SU-DHL-6 (cell line): ENCODE results near the gene ROR1.

Experiments used
- H2AFZ ChIP-seq: fragments of 200-600 bp; sonication (generic); 2 replicates; pipeline ENCODE4 v1.6.1; 2014; ENCODE audit warnings: low read depth, mild to moderate bottlenecking, moderate library complexity, mixed read lengths, antibody characterized with exemption, low read length; ENCODE audit not compliant: severe bottlenecking
- H3F3A ChIP-seq: fragments of 200-600 bp; shearing (Covaris generic); 2 replicates; pipeline ENCODE4 v1.6.0; 2016; ENCODE audit warnings: antibody characterized with exemption, mild to moderate bottlenecking; ENCODE audit not compliant: insufficient read depth
- H3K27ac ChIP-seq: fragments of 200-600 bp; sonication (generic); 2 replicates; pipeline ENCODE4 v1.5.1; 2016; ENCODE audit warnings: low read depth, mild to moderate bottlenecking, low read length, moderate library complexity, mixed read lengths
- H3K27me3 ChIP-seq: fragments of 200-600 bp; sonication (generic), shearing (Covaris generic); 2 replicates; pipeline ENCODE4 v1.6.0; 2014; ENCODE audit warnings: mild to moderate bottlenecking, low read length
- H3K36me3 ChIP-seq: fragments of 200-600 bp; sonication (generic); 2 replicates; pipeline ENCODE4 v1.6.1; 2014; ENCODE audit warnings: mild to moderate bottlenecking, low read length, mixed read lengths
- H3K4me2 ChIP-seq: fragments of 300-600, 200-600 bp; shearing (Covaris generic), sonication (generic); 2 replicates; pipeline ENCODE4 v1.6.0; 2014; ENCODE audit warnings: low read length, low read depth, mild to moderate bottlenecking; ENCODE audit not compliant: poor library complexity, severe bottlenecking
- H3K4me3 ChIP-seq: fragments of 200-600 bp; sonication (generic); 2 replicates; pipeline ENCODE4 v1.5.1; 2014; ENCODE audit warnings: antibody characterized with exemption, low read length, mild to moderate bottlenecking, mixed read lengths; ENCODE audit not compliant: insufficient read depth, poor library complexity, severe bottlenecking
- H3K79me2 ChIP-seq: fragments of 200-600 bp; sonication (generic); 2 replicates; pipeline ENCODE4 v1.6.1; 2014; ENCODE audit warnings: mild to moderate bottlenecking, low read length, moderate library complexity; ENCODE audit not compliant: insufficient read depth
- H3K9ac ChIP-seq: fragments of 200-600 bp; sonication (generic); 2 replicates; pipeline ENCODE4 v1.7.0; 2014; ENCODE audit warnings: mild to moderate bottlenecking, low read length
- H3K9me2 ChIP-seq: fragments of 200-600 bp; sonication (generic); replicated peaks from 2 replicates; pipeline ENCODE4 v1.6.1; 2014; ENCODE audit warnings: low read length; ENCODE audit not compliant: insufficient read depth
- H3K9me3 ChIP-seq: fragments of 200-600 bp; sonication (generic); 2 replicates; pipeline ENCODE4 v1.6.1; 2014; ENCODE audit warnings: low read length, mixed read lengths; ENCODE audit not compliant: insufficient read depth
- H4K20me1 ChIP-seq: fragments of 200-600 bp; sonication (generic); 2 replicates; pipeline ENCODE4 v1.6.1; 2014; ENCODE audit warnings: low read depth, mild to moderate bottlenecking, antibody characterized with exemption, low read length, moderate library complexity, mixed read lengths
- EZH2phosphoT487 ChIP-seq: fragments of 200-600 bp; sonication (generic), shearing (Covaris generic); conservative IDR thresholded peaks from 2 replicates; pipeline ENCODE4 v1.6.1; 2018; ENCODE audit warnings: mild to moderate bottlenecking, antibody characterized with exemption, low read length, moderate library complexity, mixed read lengths
- TF ChIP-seq, protein P1 (sequence below): fragments of 200-600 bp; sonication (generic); IDR thresholded peaks from one replicate; pipeline ENCODE4 v1.5.1; 2017; ENCODE audit warnings: antibody characterized with exemption, mild to moderate bottlenecking, low read length, moderate library complexity; ENCODE audit not compliant: insufficient read depth, poor library complexity, severe bottlenecking

Gene ROR1

GRCh38 chr1:63916485-63917360, 142.9 kb downstream of the ROR1 start:
- Histone ChIP-seq H4K20me1 (no peaks in the 10 kb centered on the region), H3K79me2 (no peaks in the 10 kb centered on the region), H3K9ac (no peak overlapping the region), H3K4me2 (no peak overlapping the region), H3K36me3 (no peaks in the 10 kb centered on the region), H3K27me3 (no peaks in the 10 kb centered on the region), H3K4me3 (no peak overlapping the region), H3F3A (no peaks in the 10 kb centered on the region), H2AFZ (no peak overlapping the region), H3K27ac (no peak overlapping the region), H3K9me3 (no peaks in the 10 kb centered on the region), H3K9me2 (no peaks in the 10 kb centered on the region)
- no peak for TF ChIP-seq EZH2phosphoT487
- TF ChIP-seq, protein P1, sequence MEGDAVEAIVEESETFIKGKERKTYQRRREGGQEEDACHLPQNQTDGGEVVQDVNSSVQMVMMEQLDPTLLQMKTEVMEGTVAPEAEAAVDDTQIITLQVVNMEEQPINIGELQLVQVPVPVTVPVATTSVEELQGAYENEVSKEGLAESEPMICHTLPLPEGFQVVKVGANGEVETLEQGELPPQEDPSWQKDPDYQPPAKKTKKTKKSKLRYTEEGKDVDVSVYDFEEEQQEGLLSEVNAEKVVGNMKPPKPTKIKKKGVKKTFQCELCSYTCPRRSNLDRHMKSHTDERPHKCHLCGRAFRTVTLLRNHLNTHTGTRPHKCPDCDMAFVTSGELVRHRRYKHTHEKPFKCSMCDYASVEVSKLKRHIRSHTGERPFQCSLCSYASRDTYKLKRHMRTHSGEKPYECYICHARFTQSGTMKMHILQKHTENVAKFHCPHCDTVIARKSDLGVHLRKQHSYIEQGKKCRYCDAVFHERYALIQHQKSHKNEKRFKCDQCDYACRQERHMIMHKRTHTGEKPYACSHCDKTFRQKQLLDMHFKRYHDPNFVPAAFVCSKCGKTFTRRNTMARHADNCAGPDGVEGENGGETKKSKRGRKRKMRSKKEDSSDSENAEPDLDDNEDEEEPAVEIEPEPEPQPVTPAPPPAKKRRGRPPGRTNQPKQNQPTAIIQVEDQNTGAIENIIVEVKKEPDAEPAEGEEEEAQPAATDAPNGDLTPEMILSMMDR = no peak

DNA sequence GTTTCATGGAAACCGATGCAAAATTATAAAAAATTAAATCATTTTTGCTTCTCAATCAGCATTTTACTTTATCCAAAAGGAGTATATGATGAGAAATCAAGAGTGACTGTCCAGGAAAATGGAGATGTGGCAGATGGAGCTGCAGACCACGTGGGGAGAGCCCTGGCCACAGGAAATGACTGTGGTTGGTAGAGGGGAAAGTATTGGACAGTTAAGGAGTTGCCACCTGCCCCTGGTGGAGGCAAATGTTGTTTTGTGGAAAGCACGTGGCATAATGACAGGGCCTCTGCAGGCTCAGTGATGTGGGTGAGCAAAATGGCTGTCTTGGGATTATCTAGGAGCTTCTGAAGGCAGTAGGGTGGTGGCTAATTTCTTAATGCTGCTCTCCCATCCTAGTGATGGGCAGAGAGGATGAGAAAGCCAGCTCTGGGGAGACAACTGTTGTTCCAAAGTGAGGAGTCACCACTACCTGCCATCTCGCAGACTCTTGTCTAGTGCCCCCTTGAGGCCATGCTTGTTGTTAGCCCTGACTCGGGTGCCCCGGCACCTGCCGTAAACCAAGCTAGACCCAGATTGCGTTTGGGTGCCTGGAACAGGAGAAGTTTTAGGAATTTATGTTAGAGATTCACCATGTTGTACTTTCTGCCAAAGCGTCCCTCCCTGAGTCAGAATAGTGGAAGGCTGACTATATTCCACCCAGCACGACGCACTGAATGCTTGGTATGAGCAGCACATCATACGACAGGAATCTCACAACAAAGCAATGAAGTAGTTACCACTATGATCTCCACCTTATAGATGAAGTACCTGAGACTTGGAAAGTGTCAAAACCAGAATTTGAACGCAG, 144.0 kb downstream of the ROR1 start:
- Histone ChIP-seq H3K4me2 (no peak overlapping the region), H3K27ac (no peak overlapping the region), H3K9ac (no peak overlapping the region)

GRCh38 chr1:63918418-63918945, 144.7 kb downstream of the ROR1 start:
- TF ChIP-seq, protein P1 = no peak
- no peak for TF ChIP-seq EZH2phosphoT487
- Histone ChIP-seq H3K36me3 (no peaks in the 10 kb centered on the region), H3K9me2 (no peaks in the 10 kb centered on the region), H3F3A (no peaks in the 10 kb centered on the region), H3K9me3 (no peaks in the 10 kb centered on the region), H4K20me1 (no peaks in the 10 kb centered on the region), H3K4me3 (no peak overlapping the region), H3K4me2 (no peak overlapping the region), H3K27ac (no peak overlapping the region), H3K79me2 (no peaks in the 10 kb centered on the region), H3K27me3 (no peaks in the 10 kb centered on the region), H3K9ac (no peak overlapping the region), H2AFZ (no peak overlapping the region)

More for the DNA sequence above, 144.0 kb downstream of the ROR1 start:
- Histone ChIP-seq H4K20me1 (no peaks in the 10 kb centered on the region), H3K9me2 (no peaks in the 10 kb centered on the region), H3K9me3 (no peaks in the 10 kb centered on the region), H3K79me2 (no peaks in the 10 kb centered on the region), H3F3A (no peaks in the 10 kb centered on the region), H3K4me3 (no peak overlapping the region), H3K36me3 (no peaks in the 10 kb centered on the region), H3K27me3 (no peaks in the 10 kb centered on the region), H2AFZ (no peak overlapping the region)
- no peak for TF ChIP-seq EZH2phosphoT487
- TF ChIP-seq, protein P1 = peak; percentile 36
